ENCODE measurements around the gene PIGX.

GRCh38 chr3:196754091-196754981 is 42.2 kb downstream of the PIGX start:
- TF ChIP-seq SP1 (IDR thresholded peaks at IDR 0.05): no peak
- TF ChIP-seq ZNF384 (IDR thresholded peaks at IDR 0.05): no peak
- no peak for TF ChIP-seq FOXM1 (IDR thresholded peaks at IDR 0.05; ENCODE audit: borderline replicate concordance)
- no peak for TF ChIP-seq NFRKB (IDR thresholded peaks at IDR 0.05)
- TF ChIP-seq HDGF (IDR thresholded peaks at IDR 0.05; ENCODE audit: borderline replicate concordance): no peak
- no peak for TF ChIP-seq BHLHE40 (IDR thresholded peaks at IDR 0.05; ENCODE audit: borderline replicate concordance)
- TF ChIP-seq L3MBTL2 (conservative IDR thresholded peaks at IDR 0.05): no peak
- TF ChIP-seq FOXK2 (IDR thresholded peaks at IDR 0.05): no peak
- no peak for TF ChIP-seq TARDBP (IDR thresholded peaks at IDR 0.05)
- TF ChIP-seq ELF4 (IDR thresholded peaks at IDR 0.05): no peak
- TF ChIP-seq SUZ12 (IDR thresholded peaks at IDR 0.05): no peak
